Neural progenitor cell (in vitro differentiated cells): ENCODE results near the gene GNG7. TPM values are rescaled to one million over a fixed set of nuclear protein-coding genes. Genes with fewer than 3 reads are reported as not detected.
A peak's percentile ranks its signal among the peaks of the same experiment; 100 is the strongest.

Source experiments
- DNase-seq: peaks from one replicate; pipeline ENCODE4 v3.0.0-alpha.2; 2016; ENCODE audit warnings: low spot score
- H2AFZ ChIP-seq: fragments of 200-600 bp; sonication (generic); replicated peaks from 2 replicates; pipeline ENCODE4 v1.6.1; 2016; ENCODE audit warnings: antibody characterized with exemption
- H3F3A ChIP-seq: fragments of 200-600 bp; sonication (generic); 2 replicates; pipeline ENCODE4 v1.6.1; 2016; ENCODE audit warnings: antibody characterized with exemption, low read depth
- H3K27ac ChIP-seq: fragments of 200-600 bp; sonication (generic); 2 replicates; pipeline ENCODE4 v1.5.1; 2016; ENCODE audit warnings: mild to moderate bottlenecking
- H3K27me3 ChIP-seq: fragments of 200-600 bp; sonication (generic); 2 replicates; pipeline ENCODE4 v1.6.1; 2016; ENCODE audit warnings: mild to moderate bottlenecking, moderate library complexity
- H3K36me3 ChIP-seq: fragments of 200-600 bp; sonication (generic); 2 replicates; pipeline ENCODE4 v1.5.1; 2016
- H3K4me1 ChIP-seq: fragments of 200-600 bp; sonication (generic); 2 replicates; pipeline ENCODE4 v1.6.1; 2016; ENCODE audit warnings: mixed run types
- H3K4me2 ChIP-seq: fragments of 200-600 bp; sonication (generic); 2 replicates; pipeline ENCODE4 v1.6.1; 2016
- H3K4me3 ChIP-seq: fragments of 200-600 bp; sonication (generic); 2 replicates; pipeline ENCODE4 v1.5.1; 2016
- H3K79me2 ChIP-seq: fragments of 200-600 bp; sonication (generic); 2 replicates; pipeline ENCODE4 v1.6.1; 2016; ENCODE audit warnings: low read depth
- H3K9ac ChIP-seq: fragments of 200-600 bp; sonication (generic); 2 replicates; pipeline ENCODE4 v1.6.1; 2016
- H3K9me3 ChIP-seq: fragments of 200-600 bp; sonication (generic); 2 replicates; pipeline ENCODE4 v1.5.1; 2016; ENCODE audit warnings: low read depth
- H4K20me1 ChIP-seq: fragments of 200-600 bp; sonication (generic); 2 replicates; pipeline ENCODE4 v1.6.1; 2016; ENCODE audit warnings: low read depth
- H3K27ac Mint-ChIP-seq: 3 replicates; pipeline ENCODE4 v1.8.0; 2021; ENCODE audit warnings: mixed read lengths
- H3K27me3 Mint-ChIP-seq: 2 replicates; pipeline ENCODE4 v1.8.0; 2022; ENCODE audit warnings: low read depth, mild to moderate bottlenecking, inconsistent platforms, moderate library complexity, mixed read lengths; ENCODE audit not compliant: insufficient read depth
- H3K36me3 Mint-ChIP-seq: 3 replicates; pipeline ENCODE4 v1.8.0; 2021; ENCODE audit warnings: mixed read lengths
- H3K4me1 Mint-ChIP-seq: 3 replicates; pipeline ENCODE4 v1.8.0; 2021; ENCODE audit warnings: mixed read lengths
- H3K4me3 Mint-ChIP-seq: 3 replicates; pipeline ENCODE4 v1.8.0; 2021; ENCODE audit warnings: mild to moderate bottlenecking, moderate library complexity, mixed read lengths
- H3K9me3 Mint-ChIP-seq: 3 replicates; pipeline ENCODE4 v1.8.0; 2020; ENCODE audit warnings: mixed read lengths
- EZH2 ChIP-seq: fragments of 200-600 bp; sonication (generic); IDR thresholded peaks from 2 replicates; pipeline ENCODE4 v1.6.1; 2017; ENCODE audit warnings: antibody characterized with exemption, mild to moderate bottlenecking, moderate library complexity
- EZH2phosphoT487 ChIP-seq: fragments of 200-600 bp; sonication (generic); IDR thresholded peaks from 2 replicates; pipeline ENCODE4 v1.6.1; 2017; ENCODE audit warnings: antibody characterized with exemption
- total RNA-seq: library from RNA; depleted of rRNA; stranded (reverse); fragments of >200 nt; gene quantifications from 2 replicates; pipeline ENCODE4 v1.2.3, GENCODE V29; 2015; ENCODE audit warnings: low replicate concordance
- TF ChIP-seq, protein P1 (sequence below): fragments of 200-600 bp; sonication (generic); IDR thresholded peaks from 2 replicates; pipeline ENCODE4 v1.5.1; 2017; ENCODE audit warnings: antibody characterized with exemption, mild to moderate bottlenecking

GNG7 gene
- total RNA-seq, 1 donor from 2014 or later, result 7.0 TPM

DNA sequence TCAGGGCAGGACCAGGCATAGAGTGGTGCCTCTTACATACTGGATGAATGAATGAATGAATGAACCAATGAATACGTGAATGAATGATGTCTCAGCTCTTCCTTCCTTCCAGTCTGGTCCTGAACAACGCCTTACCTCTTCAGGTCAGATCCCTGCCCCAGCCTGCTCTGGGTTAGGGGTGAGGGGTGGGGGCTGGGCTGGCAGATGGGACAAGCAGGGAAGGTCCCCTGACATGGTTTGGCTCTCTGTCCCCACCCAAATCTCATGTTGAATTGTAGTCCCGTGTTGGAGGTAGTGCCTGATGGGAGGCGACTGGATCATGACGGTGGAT lies 9.3 kb upstream of the GNG7 start:
- H3K27me3 ChIP-seq, result peaks cover 4% of the 10 kb centered on the region
- H3K27ac Mint-ChIP-seq, result no peak overlapping the region
- H4K20me1 ChIP-seq, result no peaks in the 10 kb centered on the region
- H2AFZ ChIP-seq, result no peak overlapping the region
- no peaks in the 10 kb centered on the region for H3K4me1 Mint-ChIP-seq
- no peak overlapping the region for H3K4me3 ChIP-seq
- H3K27ac ChIP-seq, result no peak overlapping the region
- no peaks in the 10 kb centered on the region for H3K4me1 ChIP-seq
- no peak overlapping the region for H3K4me2 ChIP-seq
- no peaks in the 10 kb centered on the region for H3F3A ChIP-seq
- no peaks in the 10 kb centered on the region for H3K36me3 ChIP-seq
- H3K9ac ChIP-seq, result no peak overlapping the region
- peaks cover 12% of the 10 kb centered on the region for H3K36me3 Mint-ChIP-seq
- peaks cover 8% of the 10 kb centered on the region for H3K27me3 Mint-ChIP-seq
- peaks cover 11% of the 10 kb centered on the region for H3K9me3 Mint-ChIP-seq
- TF ChIP-seq EZH2 (no peak), EZH2phosphoT487 (no peak)
- TF ChIP-seq, protein P1, sequence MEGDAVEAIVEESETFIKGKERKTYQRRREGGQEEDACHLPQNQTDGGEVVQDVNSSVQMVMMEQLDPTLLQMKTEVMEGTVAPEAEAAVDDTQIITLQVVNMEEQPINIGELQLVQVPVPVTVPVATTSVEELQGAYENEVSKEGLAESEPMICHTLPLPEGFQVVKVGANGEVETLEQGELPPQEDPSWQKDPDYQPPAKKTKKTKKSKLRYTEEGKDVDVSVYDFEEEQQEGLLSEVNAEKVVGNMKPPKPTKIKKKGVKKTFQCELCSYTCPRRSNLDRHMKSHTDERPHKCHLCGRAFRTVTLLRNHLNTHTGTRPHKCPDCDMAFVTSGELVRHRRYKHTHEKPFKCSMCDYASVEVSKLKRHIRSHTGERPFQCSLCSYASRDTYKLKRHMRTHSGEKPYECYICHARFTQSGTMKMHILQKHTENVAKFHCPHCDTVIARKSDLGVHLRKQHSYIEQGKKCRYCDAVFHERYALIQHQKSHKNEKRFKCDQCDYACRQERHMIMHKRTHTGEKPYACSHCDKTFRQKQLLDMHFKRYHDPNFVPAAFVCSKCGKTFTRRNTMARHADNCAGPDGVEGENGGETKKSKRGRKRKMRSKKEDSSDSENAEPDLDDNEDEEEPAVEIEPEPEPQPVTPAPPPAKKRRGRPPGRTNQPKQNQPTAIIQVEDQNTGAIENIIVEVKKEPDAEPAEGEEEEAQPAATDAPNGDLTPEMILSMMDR, result no peak
- H3K9me3 ChIP-seq, result no peaks in the 10 kb centered on the region
- no peak overlapping the region for H3K4me3 Mint-ChIP-seq
- no peaks in the 10 kb centered on the region for H3K79me2 ChIP-seq
- no peak for DNase-seq

- Mint-ChIP-seq H3K9me3 (peaks cover 11% of the 10 kb centered on the region), H3K4me1 (no peaks in the 10 kb centered on the region), H3K4me3 (peak overlapping the region; percentile 48), H3K36me3 (peaks cover 10% of the 10 kb centered on the region), H3K27ac (no peak overlapping the region), H3K27me3 (peaks cover 8% of the 10 kb centered on the region)
- Histone ChIP-seq H3K27me3 (peaks cover 4% of the 10 kb centered on the region), H3K4me1 (no peaks in the 10 kb centered on the region), H3K36me3 (no peaks in the 10 kb centered on the region), H4K20me1 (no peaks in the 10 kb centered on the region), H3K4me2 (no peak overlapping the region), H3K79me2 (no peaks in the 10 kb centered on the region), H2AFZ (no peak overlapping the region), H3F3A (no peaks in the 10 kb centered on the region), H3K4me3 (no peak overlapping the region), H3K9me3 (no peaks in the 10 kb centered on the region), H3K27ac (no peak overlapping the region), H3K9ac (no peak overlapping the region)
- TF ChIP-seq EZH2phosphoT487, result no peak
- TF ChIP-seq, protein P1, result no peak
- no peak for TF ChIP-seq EZH2
- no peak for DNase-seq
Measured at GRCh38 chr19:2711172-2711874, 8.8 kb upstream of the GNG7 start.

GRCh38 chr19:2706251-2706650 lies 3.8 kb upstream of the GNG7 start:
- Histone ChIP-seq H3K9me3 (no peaks in the 10 kb centered on the region), H3K36me3 (no peaks in the 10 kb centered on the region), H3K9ac (no peak overlapping the region), H3K27ac (no peak overlapping the region), H2AFZ (no peak overlapping the region), H3K79me2 (no peaks in the 10 kb centered on the region), H3K4me3 (no peak overlapping the region), H3K27me3 (peaks cover 14% of the 10 kb centered on the region), H4K20me1 (peaks cover 2% of the 10 kb centered on the region), H3K4me1 (peaks cover 4% of the 10 kb centered on the region), H3F3A (peaks cover 13% of the 10 kb centered on the region), H3K4me2 (no peak overlapping the region)
- DNase-seq, result no peak
- Mint-ChIP-seq H3K27ac (no peak overlapping the region), H3K4me3 (no peak overlapping the region), H3K9me3 (no peaks in the 10 kb centered on the region), H3K36me3 (no peaks in the 10 kb centered on the region), H3K27me3 (peaks cover 19% of the 10 kb centered on the region), H3K4me1 (peaks cover 8% of the 10 kb centered on the region)
- TF ChIP-seq, protein P1, result no peak
- no peak for TF ChIP-seq EZH2
- no peak for TF ChIP-seq EZH2phosphoT487
